MG63 (cell line): ENCODE results near the gene SIX1. TPM values are rescaled to one million over a fixed set of nuclear protein-coding genes. Genes with fewer than 3 reads are reported as not detected.

Experiments used
- DNase-seq: peaks from one replicate; pipeline ENCODE4 v3.0.0-alpha.2; 2020
- H3K27me3 ChIP-seq: fragments of 250-450 bp; sonication (Bioruptor Pico); 2 replicates; pipeline ENCODE4 v1.5.1; 2020; ENCODE audit warnings: mild to moderate bottlenecking, moderate library complexity
- H3K36me3 ChIP-seq: fragments of 250-450 bp; sonication (Bioruptor Pico); 2 replicates; pipeline ENCODE4 v1.5.1; 2020; ENCODE audit warnings: mild to moderate bottlenecking, moderate library complexity
- H3K4me3 ChIP-seq: fragments of 250-450 bp; sonication (Bioruptor Pico); 2 replicates; pipeline ENCODE4 v1.5.1; 2020; ENCODE audit warnings: mild to moderate bottlenecking, moderate library complexity
- H3K9me3 ChIP-seq: fragments of 250-450 bp; sonication (Bioruptor Pico); 2 replicates; pipeline ENCODE4 v1.5.1; 2020; ENCODE audit warnings: mild to moderate bottlenecking, moderate library complexity
- total RNA-seq: library from RNA; depleted of rRNA; stranded (reverse); fragments of >200 nt; shearing (Covaris generic); gene quantifications from 2 replicates; pipeline ENCODE4 v1.2.3, GENCODE V29; 2014; ENCODE audit warnings: low replicate concordance

The SIX1 gene
- total RNA-seq, 1 experiment from 2014 or later = 4.1 TPM

- peak; percentile 81 for DNase-seq
- Histone ChIP-seq H3K4me3 (peak overlapping the region; percentile 64), H3K9me3 (no peaks in the 10 kb centered on the region), H3K27me3 (no peaks in the 10 kb centered on the region), H3K36me3 (peaks cover 3% of the 10 kb centered on the region; the same call in 1 of the 2 replicates)
These were observed 2.0 kb downstream of the SIX1 start for GRCh38 chr14:60647081-60647836.

GRCh38 chr14:60646226-60646818, 3.0 kb downstream of the SIX1 start:
- H3K27me3 ChIP-seq = no peaks in the 10 kb centered on the region
- H3K9me3 ChIP-seq = no peaks in the 10 kb centered on the region
- DNase-seq = no peak
- peak overlapping the region; percentile 64 for H3K4me3 ChIP-seq
- H3K36me3 ChIP-seq = peaks cover 3% of the 10 kb centered on the region; the same call in 1 of the 2 replicates

GRCh38 chr14:60645126-60645741, 4.0 kb downstream of the SIX1 start:
- no peak for DNase-seq
- Histone ChIP-seq H3K9me3 (no peaks in the 10 kb centered on the region), H3K27me3 (no peaks in the 10 kb centered on the region), H3K4me3 (no peak overlapping the region), H3K36me3 (peaks cover 3% of the 10 kb centered on the region; the same call in 1 of the 2 replicates)

GRCh38 chr14:60644666-60645065, 4.6 kb downstream of the SIX1 start:
- H3K27me3 ChIP-seq = no peaks in the 10 kb centered on the region
- no peak for DNase-seq
- H3K4me3 ChIP-seq = no peak overlapping the region
- H3K9me3 ChIP-seq = no peaks in the 10 kb centered on the region
- peaks cover 3% of the 10 kb centered on the region; the same call in 1 of the 2 replicates for H3K36me3 ChIP-seq

GRCh38 chr14:60643463-60644314, 5.6 kb downstream of the SIX1 start:
- DNase-seq = no peak
- Histone ChIP-seq H3K36me3 (peaks cover 3% of the 10 kb centered on the region; the same call in 1 of the 2 replicates), H3K9me3 (no peaks in the 10 kb centered on the region), H3K4me3 (no peak overlapping the region), H3K27me3 (no peaks in the 10 kb centered on the region)

DNA sequence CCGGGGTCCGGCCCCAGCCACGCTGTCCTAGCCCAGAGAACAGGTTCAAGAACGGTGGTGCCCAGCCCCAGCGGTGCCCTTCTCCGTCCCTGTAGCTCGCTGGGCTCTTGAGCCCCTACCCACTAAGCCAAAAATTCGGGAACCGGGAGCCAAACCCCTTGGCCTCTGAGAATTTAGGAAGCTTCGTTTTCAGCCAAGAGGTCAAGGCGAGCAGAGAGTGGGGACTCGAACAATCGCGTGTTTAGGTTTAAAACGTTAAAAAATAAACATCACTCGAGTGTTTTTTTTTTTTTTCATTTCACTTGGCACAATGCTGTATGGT, 6.2 kb downstream of the SIX1 start:
- DNase-seq = no peak
- Histone ChIP-seq H3K27me3 (no peaks in the 10 kb centered on the region), H3K4me3 (no peak overlapping the region), H3K36me3 (peaks cover 3% of the 10 kb centered on the region; the same call in 1 of the 2 replicates), H3K9me3 (no peaks in the 10 kb centered on the region)

DNA sequence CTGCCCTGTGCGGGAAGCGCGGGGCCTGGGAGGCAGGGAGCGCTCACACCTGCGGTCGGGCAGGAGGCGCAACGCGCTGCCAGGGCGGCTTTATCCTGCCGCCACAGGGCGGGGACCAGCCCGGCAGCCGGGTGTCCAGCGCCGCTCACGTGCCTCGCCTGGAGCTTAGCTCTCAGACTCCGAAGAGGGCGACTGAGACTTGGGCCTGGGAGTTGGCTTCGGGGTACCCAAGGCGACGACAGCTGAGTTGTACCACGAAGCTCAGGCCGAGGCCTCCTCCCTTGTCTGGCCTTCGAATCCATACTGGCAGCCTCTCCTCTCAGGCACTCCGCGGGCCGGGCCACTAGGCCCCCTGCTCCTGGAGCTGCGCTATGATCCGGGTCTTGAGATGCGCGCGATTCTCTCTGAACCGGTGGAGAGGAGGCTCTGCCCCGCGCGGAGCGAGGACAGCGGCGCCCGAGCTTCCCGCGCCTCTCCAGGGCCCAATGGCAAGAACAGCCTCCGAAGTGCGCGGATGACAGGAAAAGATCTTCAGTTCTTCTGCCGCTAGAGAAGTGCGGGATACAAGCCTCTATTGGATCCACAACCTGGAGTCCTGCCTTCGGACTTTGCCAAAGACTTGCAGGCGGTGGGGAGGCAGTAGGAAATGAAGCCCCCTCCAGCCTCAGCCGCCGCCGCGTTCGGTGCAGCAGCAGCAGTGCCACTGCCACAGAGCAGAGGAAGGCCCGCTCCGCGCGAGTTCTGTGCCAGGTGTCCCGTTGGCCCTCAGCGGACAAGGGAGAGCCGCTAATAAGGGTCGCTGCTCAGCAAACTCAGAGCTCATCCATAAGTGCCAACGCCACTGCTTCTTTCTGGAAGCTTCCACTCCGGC, 6.8 kb downstream of the SIX1 start:
- DNase-seq = no peak
- H3K9me3 ChIP-seq = no peaks in the 10 kb centered on the region
- peaks cover 3% of the 10 kb centered on the region; the same call in 1 of the 2 replicates for H3K36me3 ChIP-seq
- H3K27me3 ChIP-seq = no peaks in the 10 kb centered on the region
- H3K4me3 ChIP-seq = no peak overlapping the region

DNA sequence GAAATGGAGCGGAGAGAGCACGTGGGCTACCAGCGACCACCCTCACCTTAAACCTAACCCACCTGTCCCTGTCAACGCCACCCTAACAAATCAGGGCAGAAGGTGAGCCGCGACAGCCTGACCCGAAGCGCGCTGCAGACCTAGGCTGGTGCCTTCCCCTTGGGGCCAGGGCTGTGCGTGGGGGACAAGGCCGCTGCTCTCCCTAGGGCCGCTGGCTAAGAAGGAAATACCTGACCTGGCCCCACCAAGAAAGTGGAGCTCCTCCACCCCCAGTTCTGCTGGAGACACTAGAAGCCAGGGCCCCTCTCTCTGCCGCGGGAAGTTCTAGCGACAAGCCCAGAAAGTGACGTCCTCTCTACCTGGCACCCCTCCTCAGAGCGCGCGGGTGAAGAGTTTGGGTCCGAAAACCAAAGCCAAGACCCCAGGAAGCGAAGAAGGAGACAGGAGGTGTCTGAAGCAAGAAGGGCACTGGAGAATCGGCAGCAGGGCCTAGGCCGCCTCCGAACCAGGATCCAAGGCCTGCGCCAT, 7.5 kb downstream of the SIX1 start:
- Histone ChIP-seq H3K27me3 (no peaks in the 10 kb centered on the region), H3K36me3 (peaks cover 3% of the 10 kb centered on the region; the same call in 1 of the 2 replicates), H3K4me3 (no peak overlapping the region), H3K9me3 (no peaks in the 10 kb centered on the region)
- no peak for DNase-seq

- no peak overlapping the region for H3K4me3 ChIP-seq
- no peak for DNase-seq
- no peaks in the 10 kb centered on the region for H3K27me3 ChIP-seq
These were observed 8.2 kb downstream of the SIX1 start for GRCh38 chr14:60640859-60641741.

DNA sequence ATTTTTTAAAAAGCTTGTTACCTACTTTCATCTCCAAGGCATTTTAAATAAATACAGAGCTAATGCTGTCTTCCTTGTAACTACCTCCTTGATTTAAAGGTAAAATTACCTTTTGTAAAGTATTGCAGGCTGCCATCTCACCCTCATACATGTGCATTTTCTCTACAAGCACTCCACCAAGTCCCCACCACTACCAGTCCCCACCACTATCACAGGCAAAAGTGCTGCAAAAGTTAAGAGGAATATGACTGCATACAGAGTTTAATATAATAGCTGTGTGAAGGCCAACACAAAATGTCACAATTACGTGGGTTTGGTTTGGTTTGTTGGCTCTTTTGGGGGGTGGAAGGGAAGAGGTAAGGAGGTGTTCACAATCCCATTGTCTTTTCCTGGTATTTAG, 9.6 kb downstream of the SIX1 start:
- Histone ChIP-seq H3K27me3 (no peaks in the 10 kb centered on the region), H3K4me3 (no peak overlapping the region), H3K9me3 (no peaks in the 10 kb centered on the region), H3K36me3 (peaks cover under 1% of the 10 kb centered on the region; the same call in 1 of the 2 replicates)
- DNase-seq = no peak

More at GRCh38 chr14:60640859-60641741, 8.2 kb downstream of the SIX1 start:
- Histone ChIP-seq H3K9me3 (no peaks in the 10 kb centered on the region), H3K36me3 (peaks cover 3% of the 10 kb centered on the region; the same call in 1 of the 2 replicates)

- no peak for DNase-seq
- no peaks in the 10 kb centered on the region for H3K27me3 ChIP-seq
- no peaks in the 10 kb centered on the region for H3K36me3 ChIP-seq
- H3K9me3 ChIP-seq = no peaks in the 10 kb centered on the region
- H3K4me3 ChIP-seq = no peak overlapping the region
These were observed 11.6 kb downstream of the SIX1 start for GRCh38 chr14:60637479-60638315.

- Histone ChIP-seq H3K9me3 (no peaks in the 10 kb centered on the region), H3K27me3 (no peaks in the 10 kb centered on the region), H3K4me3 (no peak overlapping the region), H3K36me3 (no peaks in the 10 kb centered on the region)
- no peak for DNase-seq
These were observed 12.3 kb downstream of the SIX1 start for GRCh38 chr14:60636879-60637478.

DNA sequence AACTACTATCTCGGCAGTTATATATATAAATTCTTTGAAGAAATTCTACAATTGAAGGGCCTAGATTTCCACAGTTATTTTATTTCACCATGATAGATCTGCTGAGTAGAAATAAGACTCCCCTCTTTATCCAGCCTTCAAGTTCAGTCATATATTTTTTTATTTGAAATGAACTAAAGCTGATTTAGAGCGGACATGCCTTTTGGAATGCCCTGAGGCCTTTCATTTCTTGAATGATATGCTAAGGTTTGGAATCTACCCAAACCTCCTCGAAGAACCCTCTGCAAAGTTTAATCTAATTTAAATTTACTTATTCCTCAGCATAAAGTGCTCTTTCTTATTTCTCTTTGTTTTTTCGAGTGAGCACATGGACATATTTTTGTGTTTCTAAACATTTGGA, 15.1 kb downstream of the SIX1 start:
- no peaks in the 10 kb centered on the region for H3K36me3 ChIP-seq
- H3K9me3 ChIP-seq = no peaks in the 10 kb centered on the region
- DNase-seq = no peak
- H3K27me3 ChIP-seq = no peaks in the 10 kb centered on the region
- no peak overlapping the region for H3K4me3 ChIP-seq

DNA sequence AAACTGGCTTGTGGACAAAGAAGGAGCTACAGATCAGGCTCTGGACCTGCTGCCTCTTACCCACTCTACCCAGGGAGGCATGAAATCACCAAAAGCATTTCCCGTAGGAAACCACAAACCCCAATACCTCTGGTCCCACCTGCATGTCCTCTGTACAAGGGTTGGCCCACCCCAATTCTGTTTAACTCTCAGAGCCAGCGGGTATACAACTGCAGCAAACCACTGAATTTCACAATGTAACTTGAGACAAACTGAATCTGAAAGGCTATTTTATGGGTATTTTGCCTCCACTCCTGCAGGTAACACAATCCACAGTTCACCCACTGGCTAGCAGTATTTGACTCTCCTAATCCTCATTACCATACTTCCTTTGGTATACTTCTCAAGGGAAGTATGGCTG, 16.5 kb downstream of the SIX1 start:
- no peaks in the 10 kb centered on the region for H3K36me3 ChIP-seq
- no peaks in the 10 kb centered on the region for H3K9me3 ChIP-seq
- DNase-seq = no peak
- no peaks in the 10 kb centered on the region for H3K27me3 ChIP-seq
- no peak overlapping the region for H3K4me3 ChIP-seq
